Measurements from ENCODE around the gene TMEM116.
"Not testable (repeated sequence)": the region's sequence is repeated elsewhere in the genome, so short reads cannot be mapped to it uniquely, and the experiment has no call there.

Gene TMEM116

DNA sequence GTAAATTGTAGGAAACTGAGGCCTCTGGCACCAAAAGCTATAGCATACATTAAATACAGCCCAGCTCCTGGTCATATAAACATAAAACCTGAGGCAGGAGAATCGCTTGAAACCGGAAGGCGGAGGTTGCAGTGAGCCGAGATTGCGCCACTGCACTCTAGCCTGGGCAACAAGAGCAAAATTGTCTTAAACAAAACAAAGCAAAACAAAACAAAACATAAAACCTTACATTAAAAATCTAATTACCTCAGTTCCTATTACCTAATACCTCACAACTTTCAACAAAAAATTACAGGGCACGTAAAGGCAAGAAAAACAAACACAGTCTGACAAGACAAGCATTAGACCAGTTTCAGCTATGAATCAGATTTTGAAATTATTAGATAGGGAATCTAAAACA lies 36.7 kb downstream of the TMEM116 start:
- no peak for DNase-seq (ENCODE audit: low read depth in 2 of 2)

DNA sequence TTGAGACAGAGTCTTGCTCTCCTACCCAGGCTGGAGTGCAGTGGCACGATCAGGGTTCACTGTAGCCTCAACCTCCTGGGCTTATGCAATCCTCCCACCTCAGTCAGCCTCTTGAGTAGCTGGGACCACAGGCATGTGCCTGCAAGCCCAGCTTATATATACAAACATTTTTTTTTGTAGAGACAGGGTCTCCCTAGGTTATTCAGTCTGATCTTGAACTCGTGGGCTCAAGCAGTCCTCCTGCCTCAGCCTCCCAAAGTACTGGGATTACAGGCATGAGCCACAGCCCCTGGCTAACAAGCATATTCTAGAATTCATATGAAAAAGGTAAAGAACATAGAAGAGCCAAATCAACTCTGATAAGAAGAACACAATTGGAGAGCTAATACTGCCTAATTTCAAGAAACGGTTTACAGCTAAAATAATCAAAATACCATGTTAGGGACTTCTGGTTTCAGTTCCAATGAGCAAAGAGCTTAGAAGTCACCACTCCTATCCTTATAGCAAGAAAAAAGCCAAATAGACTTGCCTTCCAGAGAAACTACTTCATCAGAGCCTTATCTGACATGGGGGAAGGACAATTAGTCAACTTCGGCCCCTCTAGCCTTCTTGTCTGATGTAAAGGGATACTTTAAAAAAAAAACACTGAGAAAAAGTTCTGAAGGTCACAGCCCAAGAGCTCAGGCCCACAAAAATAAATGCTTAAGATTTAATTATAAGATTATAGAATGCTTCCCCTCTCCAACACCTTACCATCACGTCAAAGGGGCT lies 37.6 kb downstream of the TMEM116 start:
- no peak for DNase-seq (ENCODE audit: low read depth in 2 of 2)

DNA sequence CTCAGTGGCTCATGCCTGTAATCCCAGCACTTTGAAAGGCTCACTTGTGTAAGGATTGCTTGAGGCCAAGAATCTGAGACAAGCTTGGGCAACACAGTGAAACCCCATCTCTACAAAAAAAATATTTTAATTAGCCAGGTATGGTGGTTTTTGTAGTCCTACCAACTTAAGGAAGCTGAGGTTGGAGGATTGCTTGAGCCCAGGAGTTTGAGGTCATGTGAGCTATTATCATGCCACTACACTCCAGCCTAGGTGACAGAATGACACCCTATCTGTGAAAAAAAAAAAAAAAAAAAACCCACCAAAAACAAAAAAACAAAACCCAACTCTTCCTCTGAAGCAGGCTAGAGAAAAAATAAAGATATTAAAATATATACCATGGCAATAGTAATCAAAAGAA lies 41.2 kb downstream of the TMEM116 start:
- DNase-seq (ENCODE audit: low read depth in 2 of 2) = no peak

DNA sequence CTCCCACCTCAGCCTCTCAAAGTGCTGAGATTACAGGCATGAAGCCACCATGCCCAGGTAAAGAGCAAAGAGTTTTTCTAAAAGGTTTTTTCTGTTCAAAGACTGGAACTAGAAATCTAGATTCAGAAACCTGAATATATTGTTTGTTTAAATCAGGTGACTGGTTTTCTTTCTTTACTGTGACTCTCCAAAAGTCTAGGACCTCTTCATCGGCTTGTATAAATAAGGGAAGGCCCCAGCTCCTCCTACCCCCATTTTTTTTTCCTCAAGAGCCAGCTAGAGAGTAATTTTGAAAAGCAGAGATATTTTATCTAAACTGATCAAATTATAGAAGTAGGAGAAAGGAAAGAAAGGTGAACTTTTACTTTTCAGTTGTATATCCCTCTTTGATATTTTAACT lies 48.0 kb downstream of the TMEM116 start:
- DNase-seq (ENCODE audit: low read depth in 2 of 2) = no peak

DNA sequence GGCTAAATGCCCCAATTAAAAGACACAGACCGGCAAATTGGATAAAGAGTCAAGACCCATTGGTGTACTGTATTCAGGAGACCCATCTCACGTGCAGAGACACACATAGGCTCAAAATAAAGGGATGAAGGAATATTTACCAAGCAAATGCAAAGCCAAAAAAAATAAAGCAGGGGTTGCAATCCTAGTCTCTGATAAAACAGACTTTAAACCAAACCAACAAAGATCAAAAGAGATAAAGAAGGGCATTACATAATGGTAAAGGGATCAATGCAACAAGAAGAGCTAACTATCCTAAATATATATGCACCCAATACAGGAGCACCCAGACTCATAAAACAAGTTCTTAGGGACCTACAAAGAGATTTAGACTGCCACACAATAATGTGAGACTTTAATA lies 53.4 kb downstream of the TMEM116 start:
- DNase-seq (ENCODE audit: low read depth in 2 of 2) = not testable (repeated sequence)

DNA sequence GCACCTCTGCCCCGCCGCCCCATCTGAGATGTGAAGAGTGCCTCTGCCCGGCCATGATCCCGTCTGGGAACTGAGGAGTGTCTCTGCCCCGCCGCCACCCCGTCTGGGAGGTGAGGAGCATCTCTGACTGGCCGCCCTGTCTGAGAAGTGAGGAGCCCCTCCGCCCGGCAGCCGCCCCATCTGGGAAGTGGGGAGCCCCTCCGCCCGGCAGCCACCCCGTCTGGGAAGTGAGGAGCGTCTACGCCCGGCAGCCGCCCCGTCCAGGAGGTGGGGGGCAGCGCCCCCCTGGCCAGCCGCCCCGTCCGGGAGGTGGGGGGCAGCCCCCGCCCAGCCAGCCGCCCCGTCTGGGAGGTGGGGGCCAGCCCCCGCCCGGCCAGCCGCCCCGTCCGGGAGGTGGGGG lies 55.7 kb downstream of the TMEM116 start:
- DNase-seq (ENCODE audit: low read depth in 2 of 2) = not testable (repeated sequence)

DNA sequence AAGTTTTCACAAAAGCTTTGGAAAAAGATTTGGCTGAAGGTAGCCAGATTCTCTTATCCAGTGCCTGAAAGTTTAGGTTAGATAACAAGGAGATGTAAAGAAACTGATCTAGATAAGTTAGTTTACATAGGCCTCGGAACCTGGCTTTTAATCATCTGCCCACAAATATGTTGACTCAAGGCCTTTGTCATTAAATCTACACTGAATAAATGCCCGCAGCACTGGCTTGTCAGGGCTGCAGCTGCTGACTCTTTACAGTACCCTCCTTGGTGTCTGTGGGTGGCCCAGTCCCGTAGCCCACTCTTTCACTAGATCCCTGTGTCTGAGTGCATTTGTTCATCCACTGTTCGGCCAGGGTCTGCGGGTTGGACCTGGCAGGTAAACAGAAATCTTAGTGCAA lies 58.0 kb downstream of the TMEM116 start:
- DNase-seq (ENCODE audit: low read depth in 2 of 2) = no peak

DNA sequence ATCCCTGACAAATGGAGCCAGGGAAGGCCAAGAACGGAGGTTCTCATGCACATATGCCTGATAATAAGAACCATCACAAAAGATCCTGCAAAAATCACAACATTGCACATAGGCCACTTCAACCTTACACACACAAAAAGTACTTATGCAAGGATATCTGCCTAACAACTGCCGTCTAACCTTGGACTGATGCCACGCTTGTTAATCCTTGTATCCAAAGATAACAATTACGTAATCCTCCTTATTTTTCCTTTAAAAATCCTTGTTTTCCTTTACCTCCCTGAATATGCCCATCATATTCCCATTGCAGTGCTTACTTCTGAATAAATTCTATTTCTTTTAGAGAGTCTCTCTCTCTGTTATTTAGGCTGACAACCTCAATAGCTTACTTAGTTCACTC lies 59.5 kb downstream of the TMEM116 start:
- no peak for DNase-seq (ENCODE audit: low read depth in 2 of 2)

DNA sequence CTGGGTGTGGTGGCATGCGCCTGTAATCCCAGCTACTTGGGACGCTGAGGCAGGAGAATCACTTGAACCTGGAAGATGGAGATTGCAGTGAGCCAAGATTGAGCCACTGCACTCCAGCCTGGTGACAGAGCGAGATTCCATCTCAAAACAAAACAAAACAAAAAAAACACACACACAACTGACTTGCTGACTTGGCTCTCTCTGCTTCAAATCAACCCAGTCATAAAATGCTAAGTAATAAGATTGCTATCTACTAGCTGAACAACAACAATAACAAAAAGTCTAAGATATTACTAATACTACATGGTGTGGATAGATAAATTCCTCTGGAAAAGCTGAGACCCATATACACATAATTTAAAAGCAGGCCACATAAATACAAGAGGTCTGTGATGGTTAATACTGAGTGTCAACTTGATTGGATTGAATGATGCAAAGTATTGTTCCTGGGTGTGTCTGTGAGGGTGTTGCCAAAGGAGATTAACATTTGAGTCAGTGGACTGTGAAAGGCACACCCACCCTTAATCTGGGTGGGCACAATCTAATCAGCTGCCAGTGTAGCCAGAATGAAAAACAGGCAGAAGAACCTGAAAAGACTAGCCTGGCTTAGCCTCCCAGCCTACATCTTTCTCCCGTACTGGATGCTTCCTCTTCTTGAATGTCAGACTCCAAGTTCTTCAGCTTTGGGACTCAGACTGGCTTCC lies 60.7 kb downstream of the TMEM116 start:
- not testable (repeated sequence) for DNase-seq (ENCODE audit: low read depth in 2 of 2)

DNA sequence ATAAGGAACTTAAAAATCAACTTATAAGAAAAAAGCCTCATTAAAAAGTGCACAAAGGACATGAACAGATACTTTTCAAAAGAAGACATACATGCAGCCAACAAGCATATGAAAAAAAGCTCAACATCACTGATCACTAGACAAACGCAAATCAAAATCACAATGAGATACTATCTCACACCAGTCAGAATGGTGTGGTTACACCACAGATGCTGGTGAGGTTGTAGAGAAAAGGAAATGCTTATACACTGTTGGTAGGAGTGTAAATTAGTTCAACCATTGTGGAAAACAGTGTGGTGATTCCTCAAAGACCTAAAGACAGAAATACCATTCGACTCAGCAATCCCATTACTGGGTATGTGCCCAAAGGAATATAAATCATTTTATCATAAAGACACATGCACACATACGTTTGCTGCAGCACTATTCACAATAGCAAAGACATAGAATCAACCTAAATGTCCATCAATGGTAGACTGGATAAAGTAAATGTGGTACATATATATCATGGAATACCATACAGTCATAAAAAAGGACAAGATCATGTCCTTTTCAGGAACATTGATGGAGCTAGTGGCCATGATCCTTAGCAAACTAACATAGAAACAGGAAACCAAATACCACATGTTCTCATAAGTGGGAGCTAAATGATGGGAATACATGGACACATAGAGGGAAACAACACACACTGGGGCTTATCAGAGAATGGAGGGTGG lies 61.8 kb downstream of the TMEM116 start:
- not testable (repeated sequence) for DNase-seq (ENCODE audit: low read depth in 2 of 2)

DNA sequence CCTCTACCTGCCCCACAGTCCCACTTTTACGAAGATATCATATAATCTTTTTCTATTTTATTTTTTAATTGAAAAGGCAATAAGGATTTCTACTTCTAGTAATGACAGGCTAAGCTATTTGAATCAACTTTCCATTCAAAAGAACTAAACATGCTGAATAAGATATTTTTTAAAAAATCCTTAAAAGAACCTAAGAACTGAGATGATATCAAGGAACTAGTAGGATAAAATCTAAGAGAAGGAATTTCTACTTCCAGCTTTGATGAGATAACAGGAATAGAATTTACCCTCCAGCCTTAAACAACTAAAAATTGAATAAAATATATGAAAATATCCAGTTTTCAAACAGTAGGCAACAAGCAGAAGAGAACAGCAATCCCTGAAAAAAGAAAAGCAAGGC lies 69.0 kb downstream of the TMEM116 start:
- DNase-seq (ENCODE audit: low read depth in 2 of 2) = no peak

DNA sequence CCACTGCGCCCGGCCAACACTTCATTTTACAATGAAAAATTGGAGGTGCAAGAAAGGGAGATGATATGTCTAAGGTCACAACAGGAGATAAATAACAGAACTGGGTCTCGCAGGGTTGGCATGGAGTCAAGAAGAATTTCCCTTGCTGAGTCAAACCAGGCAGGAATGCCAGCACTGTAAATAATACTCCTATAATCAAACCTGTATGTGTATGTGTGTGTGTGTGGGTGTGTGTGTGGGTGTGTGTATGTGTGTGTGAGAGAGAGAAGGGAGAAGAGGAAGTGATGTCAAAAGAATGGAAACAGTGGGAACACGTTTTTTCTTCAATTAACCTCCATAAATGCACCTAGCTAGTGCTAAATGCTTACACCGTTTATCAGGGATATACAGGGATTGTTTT lies 70.4 kb downstream of the TMEM116 start:
- DNase-seq (ENCODE audit: low read depth in 2 of 2) = no peak

DNA sequence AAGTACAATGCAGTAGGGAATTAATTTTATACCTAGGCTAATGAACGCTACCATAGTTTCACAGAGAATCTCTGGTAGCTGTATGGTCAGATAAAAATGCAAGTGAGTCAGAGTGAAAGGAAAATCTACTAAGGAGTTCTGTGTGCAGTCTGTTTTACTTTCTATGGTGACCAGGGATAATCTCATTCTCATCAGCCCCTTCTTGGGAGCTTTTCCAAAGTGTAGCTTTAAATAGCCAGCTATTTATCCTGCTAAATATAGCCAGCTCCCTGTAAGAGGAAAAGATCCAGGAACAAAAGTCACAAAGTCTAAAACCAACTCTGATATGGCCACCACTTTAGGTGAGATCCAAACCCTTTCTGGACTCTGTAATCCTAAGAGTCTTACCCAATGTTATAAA lies 75.5 kb downstream of the TMEM116 start:
- no peak for DNase-seq (ENCODE audit: low read depth in 2 of 2)

DNA sequence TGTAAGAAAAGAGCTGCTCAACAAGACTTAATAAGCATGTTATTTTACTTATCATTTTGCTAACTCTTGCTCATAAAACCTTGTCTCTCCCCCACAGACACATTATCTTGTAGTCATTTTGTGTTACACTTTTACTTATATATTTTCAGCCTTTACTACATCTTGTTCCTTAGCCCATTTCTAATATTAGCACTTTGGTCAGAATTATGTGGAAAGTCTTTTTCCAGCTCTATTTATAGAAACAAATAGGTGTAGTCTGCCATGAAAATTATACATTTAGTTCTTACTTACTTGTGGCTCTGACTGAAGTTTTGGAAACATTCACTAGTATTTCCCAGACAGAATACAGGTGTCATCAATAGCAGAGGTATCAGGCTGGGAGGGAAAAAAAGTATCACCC lies 76.1 kb downstream of the TMEM116 start:
- no peak for DNase-seq (ENCODE audit: low read depth in 2 of 2)

DNA sequence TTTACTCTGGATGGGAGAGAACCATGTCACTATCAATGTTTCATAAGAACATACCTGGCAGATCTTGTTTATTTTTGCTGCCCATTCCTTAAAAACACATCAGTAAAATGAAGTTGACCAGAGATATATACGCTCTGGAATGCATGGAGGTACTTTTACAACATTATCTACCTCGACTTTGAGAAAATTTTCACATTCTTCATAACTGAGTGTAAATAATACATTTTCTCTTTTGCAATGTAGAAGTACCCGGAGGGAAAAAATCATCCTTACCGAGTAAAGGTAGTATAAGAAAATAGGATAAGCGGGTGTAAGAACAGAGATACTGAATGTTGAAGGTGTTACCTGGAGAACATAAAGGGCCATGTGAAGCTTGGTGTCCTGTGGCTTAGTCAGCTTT lies 80.7 kb downstream of the TMEM116 start:
- no peak for DNase-seq (ENCODE audit: low read depth in 2 of 2)

DNA sequence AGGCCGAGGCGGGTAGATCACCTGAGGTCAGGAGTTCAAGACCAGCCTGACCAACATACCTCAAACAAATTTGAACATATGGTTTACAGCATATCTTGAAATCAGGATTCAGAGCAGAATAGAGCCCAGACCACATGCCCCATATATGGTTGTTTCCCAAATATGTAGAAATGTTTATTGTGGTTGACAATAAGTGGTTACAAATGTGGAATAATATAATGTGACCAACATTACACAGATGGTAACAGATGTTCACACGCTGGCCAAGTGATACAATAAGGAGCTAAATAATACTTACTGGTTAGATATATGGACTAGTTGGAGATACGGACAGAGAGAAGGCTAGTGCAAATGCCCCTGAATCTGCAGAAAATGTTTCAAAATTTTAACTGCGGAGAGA lies 85.6 kb downstream of the TMEM116 start:
- DNase-seq (ENCODE audit: low read depth in 2 of 2) = no peak

DNA sequence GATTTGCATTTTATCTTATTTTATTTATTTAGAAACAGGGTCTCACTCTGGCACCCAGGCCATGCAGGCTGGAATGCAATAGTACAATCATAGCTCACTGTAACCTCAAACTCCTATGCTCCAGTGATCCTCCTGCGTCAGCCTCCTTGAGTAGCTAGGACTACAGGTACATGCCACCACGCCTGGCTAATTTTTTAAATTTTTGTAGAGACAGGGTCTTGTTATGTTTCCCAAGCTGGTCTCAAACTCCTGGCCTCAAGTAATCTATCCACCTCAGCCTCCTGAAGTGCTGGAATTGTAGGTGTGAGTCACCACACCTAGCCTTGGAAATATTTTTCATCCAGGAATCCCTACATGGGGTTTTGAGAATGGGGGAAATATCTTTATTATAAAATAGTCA lies 86.3 kb downstream of the TMEM116 start:
- DNase-seq (ENCODE audit: low read depth in 2 of 2) = no peak

DNA sequence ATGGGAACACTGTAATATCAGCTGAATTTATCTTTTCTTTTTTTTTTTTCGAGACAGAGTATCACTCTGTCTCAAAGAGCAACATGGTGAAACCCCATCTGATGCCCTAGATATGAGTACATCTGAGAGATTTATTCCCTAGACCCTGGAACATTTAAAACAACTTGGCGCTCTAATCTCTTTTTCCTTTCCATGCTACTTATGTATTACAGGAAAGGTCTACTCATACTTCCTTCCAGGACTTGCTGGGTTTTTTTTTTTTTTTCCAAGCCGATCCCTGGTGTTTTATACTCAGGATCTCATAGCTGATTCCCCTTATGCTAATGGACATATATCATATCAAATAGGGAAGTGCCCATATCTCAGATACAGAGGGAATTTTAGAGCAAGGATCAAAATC lies 87.8 kb downstream of the TMEM116 start:
- no peak for DNase-seq (ENCODE audit: low read depth in 2 of 2)

DNA sequence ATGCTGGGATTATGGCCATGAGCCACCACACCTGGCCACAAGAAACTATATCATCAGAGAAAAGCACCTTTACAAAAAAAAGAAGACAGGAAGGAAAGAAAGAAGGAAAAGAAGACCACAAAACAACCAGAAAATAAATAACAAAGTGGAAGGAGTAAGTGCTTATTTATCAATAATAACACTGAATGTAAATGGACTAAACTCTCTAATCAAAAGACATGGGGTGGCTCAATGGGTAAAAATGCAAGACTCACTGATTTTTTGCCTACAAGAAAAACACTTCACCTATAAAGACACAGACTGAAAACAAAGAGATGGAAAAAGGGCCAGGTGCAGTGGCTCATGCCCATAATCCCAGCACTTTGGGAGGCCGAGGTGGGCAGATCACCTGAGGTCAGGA lies 105.2 kb downstream of the TMEM116 start:
- DNase-seq (ENCODE audit: low read depth in 2 of 2) = no peak

DNA sequence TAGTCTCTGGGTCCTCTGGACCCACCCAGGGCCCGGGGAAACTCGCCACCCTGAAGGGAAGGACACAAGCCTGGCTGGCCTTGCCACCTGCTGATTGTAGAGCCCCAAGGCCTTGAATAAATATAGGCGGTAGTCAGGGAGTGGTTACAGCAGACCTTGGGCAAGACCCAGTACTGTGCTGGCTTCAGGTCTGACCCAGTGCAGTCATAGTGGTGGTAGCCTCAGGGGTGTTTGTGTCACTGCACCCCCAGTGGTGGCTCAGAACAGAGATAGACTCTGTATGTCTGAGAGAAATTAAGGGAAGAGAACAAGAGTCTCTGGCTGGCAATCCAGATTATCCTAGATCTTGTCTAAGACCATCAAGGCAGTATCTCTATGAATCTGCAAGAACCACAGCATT lies 107.5 kb downstream of the TMEM116 start:
- DNase-seq (ENCODE audit: low read depth in 2 of 2) = no peak

DNA sequence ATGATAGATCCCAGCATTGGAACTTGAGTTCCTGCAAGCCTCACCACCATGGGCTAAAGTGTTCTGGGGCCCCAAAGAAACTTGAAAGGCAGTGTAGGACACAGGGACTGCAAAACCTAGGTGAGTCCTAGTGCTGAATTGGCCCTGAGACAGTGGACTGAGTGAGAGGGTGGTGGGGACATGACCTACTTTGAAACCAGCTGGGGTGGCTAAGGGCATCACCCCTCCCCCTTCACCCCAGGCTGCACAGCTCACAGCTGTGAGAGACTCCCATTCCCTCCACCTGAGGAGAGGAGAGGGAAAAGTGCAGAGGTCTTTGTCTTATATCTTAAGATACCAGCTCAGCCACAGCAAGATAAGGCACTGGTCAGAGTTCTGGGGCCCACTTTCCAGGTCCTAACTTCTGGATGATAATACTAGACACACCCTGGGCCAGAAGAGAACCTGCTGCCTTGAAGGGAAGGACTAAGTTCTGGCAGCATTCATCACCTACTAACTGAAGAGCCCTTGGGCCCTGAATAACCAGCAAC lies 108.5 kb downstream of the TMEM116 start:
- DNase-seq (ENCODE audit: low read depth in 2 of 2) = no peak

DNA sequence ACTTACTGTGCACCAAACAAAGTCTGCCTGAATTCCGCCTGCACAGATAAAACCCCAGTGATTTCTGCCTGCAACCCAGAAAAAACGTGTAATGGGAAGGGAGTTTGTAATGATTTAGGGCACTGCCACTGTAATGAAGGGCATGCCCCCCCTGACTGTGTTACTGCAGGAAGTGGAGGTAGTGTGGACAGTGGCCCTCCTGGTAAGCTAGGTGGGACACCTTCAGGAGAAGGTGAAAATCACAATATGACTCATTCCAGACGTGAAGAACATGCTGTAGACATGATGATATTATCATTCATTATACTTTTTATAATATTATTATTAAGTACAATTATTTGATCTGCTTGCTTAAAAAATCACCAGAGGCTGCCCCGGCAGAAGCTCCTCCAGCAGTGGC lies 111.8 kb downstream of the TMEM116 start:
- no peak for DNase-seq (ENCODE audit: low read depth in 2 of 2)

DNA sequence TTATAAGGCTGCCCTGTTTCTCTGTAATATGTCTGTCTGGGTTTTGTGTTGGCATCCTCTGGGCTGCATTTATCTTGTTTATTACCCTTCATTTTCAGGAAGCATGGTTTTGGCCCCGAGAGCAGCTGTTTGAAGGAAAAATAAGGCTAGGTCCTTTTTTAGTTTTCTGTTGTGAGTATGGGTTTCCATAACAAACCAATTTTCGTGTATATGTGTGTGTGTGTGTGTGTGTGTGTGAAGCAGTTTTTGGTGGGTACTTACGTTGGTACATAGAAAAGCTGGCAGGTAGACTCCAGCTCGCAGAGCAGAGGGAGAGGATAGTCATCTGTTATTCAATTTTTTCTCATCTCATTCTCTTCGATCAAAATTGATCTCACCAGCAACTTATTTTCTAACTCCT lies 118.4 kb downstream of the TMEM116 start:
- DNase-seq (ENCODE audit: low read depth in 2 of 2) = no peak
